HepG2 (cell line): ENCODE data around the gene RTP5. TPM values are rescaled to one million over a fixed set of nuclear protein-coding genes. Genes with fewer than 3 reads are reported as not detected.

ENCODE experiments used
- KAT8 ChIP-seq: IDR thresholded peaks from 2 replicates; pipeline ENCODE4 v1.6.1; 2016; ENCODE audit warnings: missing genetic modification reagents, missing compliant biosample characterization
- KLF15 ChIP-seq: sonication (generic); formaldehyde crosslinking; IDR thresholded peaks from 2 replicates; pipeline ENCODE4 v1.8.1; 2023; ENCODE audit warnings: borderline replicate concordance, mild to moderate bottlenecking, inconsistent platforms, missing genetic modification reagents, mixed read lengths
- KMT2B ChIP-seq: IDR thresholded peaks from 2 replicates; pipeline ENCODE4 v1.6.1; 2016; ENCODE audit warnings: missing genetic modification reagents, missing compliant biosample characterization
- LCORL ChIP-seq, 2 experiments: fragments of 450-650 bp in 1 of 2; sonication (generic) in 1 of 2; formaldehyde crosslinking in 1 of 2; IDR thresholded peaks; 2 replicates each; pipeline versions ENCODE4 v1.5.0 to v1.6.1; 2017 to 2020; ENCODE audit warnings: antibody characterized with exemption in 1 of 2, missing genetic modification reagents in 1 of 2
- TOE1 ChIP-seq: sonication (generic); formaldehyde crosslinking; IDR thresholded peaks from 2 replicates; pipeline ENCODE4 v1.4.0; 2020; ENCODE audit warnings: mild to moderate bottlenecking, missing genetic modification reagents
- TRIM24 ChIP-seq: sonication (generic); formaldehyde crosslinking; IDR thresholded peaks from 2 replicates; pipeline ENCODE4 v1.8.0; 2022; ENCODE audit warnings: mild to moderate bottlenecking, missing genetic modification reagents
- ZBTB20 ChIP-seq: sonication (generic); formaldehyde crosslinking; IDR thresholded peaks from 2 replicates; pipeline ENCODE4 v1.8.1; 2023; ENCODE audit warnings: missing genetic modification reagents, low read depth, mild to moderate bottlenecking, borderline replicate concordance
- ZNF124 ChIP-seq: sonication (generic); formaldehyde crosslinking; IDR thresholded peaks from 2 replicates; pipeline ENCODE4 v1.4.0; 2020; ENCODE audit warnings: missing genetic modification reagents
- ZNF431 ChIP-seq: sonication (generic); formaldehyde crosslinking; IDR thresholded peaks from 2 replicates; pipeline ENCODE4 v1.9.0; 2022; ENCODE audit warnings: missing genetic modification reagents, low read depth, mild to moderate bottlenecking, borderline replicate concordance
- ZNF562 ChIP-seq: sonication (generic); formaldehyde crosslinking; IDR thresholded peaks from 2 replicates; pipeline ENCODE4 v1.8.0; 2022; ENCODE audit warnings: missing genetic modification reagents, borderline replicate concordance
- ZNF619 ChIP-seq: sonication (generic); formaldehyde crosslinking; IDR thresholded peaks from 2 replicates; pipeline ENCODE4 v1.4.0; 2020; ENCODE audit warnings: mild to moderate bottlenecking, missing genetic modification reagents
- ZNF672 ChIP-seq: sonication (generic); formaldehyde crosslinking; IDR thresholded peaks from 2 replicates; pipeline ENCODE4 v1.8.1; 2022; ENCODE audit warnings: missing genetic modification reagents
- polyA plus RNA-seq, 8 experiments: library from polyadenylated mRNA; depleted of rRNA in 3 of 8; stranded (reverse) in 7 of 8; unstranded in 1 of 8; fragments of >200 nt; fragmentation: Illumina TruSeq in 4 of 8; extraction: Trizol in 4 of 8; gene quantifications; 2 replicates each; pipeline versions ENCODE4 v1.2.1 to v1.2.3, GENCODE V29; 2011 to 2016; ENCODE audit warnings: low read depth in 4 of 8, missing spikeins in 1 of 8, mixed read lengths in 1 of 8; ENCODE audit not compliant: insufficient read depth in 1 of 8
- total RNA-seq, 5 experiments: library from RNA; depleted of rRNA; stranded (reverse); fragments of >200 nt; fragmentation: Illumina TruSeq; extraction: Trizol; gene quantifications; 2 replicates each; pipeline ENCODE4 v1.2.3, GENCODE V29; 2016; ENCODE audit warnings: low read depth in 1 of 5
- TF ChIP-seq, protein P1 (sequence below): sonication (generic); formaldehyde crosslinking; IDR thresholded peaks from 2 replicates; pipeline ENCODE4 v1.8.0; 2022; ENCODE audit warnings: missing genetic modification reagents, mild to moderate bottlenecking, moderate library complexity, borderline replicate concordance
- TF ChIP-seq, protein P2 (sequence below), 2 experiments: sonication (generic) in 1 of 2; formaldehyde crosslinking in 1 of 2; IDR thresholded peaks; 2 replicates each; pipeline versions ENCODE4 v1.4.0 to v1.6.1; 2016 to 2020; ENCODE audit warnings: borderline replicate concordance in 1 of 2, low read depth in 1 of 2, mild to moderate bottlenecking in 1 of 2, missing genetic modification reagents in 1 of 2
- TF ChIP-seq, protein P3 (sequence below): sonication (generic); formaldehyde crosslinking; IDR thresholded peaks from 2 replicates; pipeline ENCODE4 v1.4.0; 2020; ENCODE audit warnings: mild to moderate bottlenecking, missing genetic modification reagents

Gene RTP5
- total and polyA plus RNA-seq, 2 of the 13 experiments (the other 11 are each of a cell fraction or from before 2014, with no cell fraction given), result not detected

- TF ChIP-seq, protein P1, sequence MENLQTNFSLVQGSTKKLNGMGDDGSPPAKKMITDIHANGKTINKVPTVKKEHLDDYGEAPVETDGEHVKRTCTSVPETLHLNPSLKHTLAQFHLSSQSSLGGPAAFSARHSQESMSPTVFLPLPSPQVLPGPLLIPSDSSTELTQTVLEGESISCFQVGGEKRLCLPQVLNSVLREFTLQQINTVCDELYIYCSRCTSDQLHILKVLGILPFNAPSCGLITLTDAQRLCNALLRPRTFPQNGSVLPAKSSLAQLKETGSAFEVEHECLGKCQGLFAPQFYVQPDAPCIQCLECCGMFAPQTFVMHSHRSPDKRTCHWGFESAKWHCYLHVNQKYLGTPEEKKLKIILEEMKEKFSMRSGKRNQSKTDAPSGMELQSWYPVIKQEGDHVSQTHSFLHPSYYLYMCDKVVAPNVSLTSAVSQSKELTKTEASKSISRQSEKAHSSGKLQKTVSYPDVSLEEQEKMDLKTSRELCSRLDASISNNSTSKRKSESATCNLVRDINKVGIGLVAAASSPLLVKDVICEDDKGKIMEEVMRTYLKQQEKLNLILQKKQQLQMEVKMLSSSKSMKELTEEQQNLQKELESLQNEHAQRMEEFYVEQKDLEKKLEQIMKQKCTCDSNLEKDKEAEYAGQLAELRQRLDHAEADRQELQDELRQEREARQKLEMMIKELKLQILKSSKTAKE (CRISPR knock-in tag), result no peak
- TF ChIP-seq LCORL (IDR thresholded peaks at IDR 0.05) (no peak), LCORL (CRISPR knock-in tag; IDR thresholded peaks at IDR 0.05) (no peak), ZBTB20 (CRISPR knock-in tag) (no peak), KLF15 (no peak), ZNF124 (CRISPR knock-in tag) (no peak), ZNF672 (CRISPR knock-in tag) (no peak), ZNF619 (CRISPR knock-in tag) (no peak), TOE1 (CRISPR knock-in tag) (no peak), KAT8 (CRISPR knock-in tag) (no peak), TRIM24 (no peak), ZNF431 (CRISPR knock-in tag) (no peak), ZNF562 (CRISPR knock-in tag) (no peak), KMT2B (no peak)
- TF ChIP-seq, protein P2, sequence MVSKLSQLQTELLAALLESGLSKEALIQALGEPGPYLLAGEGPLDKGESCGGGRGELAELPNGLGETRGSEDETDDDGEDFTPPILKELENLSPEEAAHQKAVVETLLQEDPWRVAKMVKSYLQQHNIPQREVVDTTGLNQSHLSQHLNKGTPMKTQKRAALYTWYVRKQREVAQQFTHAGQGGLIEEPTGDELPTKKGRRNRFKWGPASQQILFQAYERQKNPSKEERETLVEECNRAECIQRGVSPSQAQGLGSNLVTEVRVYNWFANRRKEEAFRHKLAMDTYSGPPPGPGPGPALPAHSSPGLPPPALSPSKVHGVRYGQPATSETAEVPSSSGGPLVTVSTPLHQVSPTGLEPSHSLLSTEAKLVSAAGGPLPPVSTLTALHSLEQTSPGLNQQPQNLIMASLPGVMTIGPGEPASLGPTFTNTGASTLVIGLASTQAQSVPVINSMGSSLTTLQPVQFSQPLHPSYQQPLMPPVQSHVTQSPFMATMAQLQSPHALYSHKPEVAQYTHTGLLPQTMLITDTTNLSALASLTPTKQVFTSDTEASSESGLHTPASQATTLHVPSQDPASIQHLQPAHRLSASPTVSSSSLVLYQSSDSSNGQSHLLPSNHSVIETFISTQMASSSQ (IDR thresholded peaks at IDR 0.05; ENCODE audit: low read depth), result no peak
- TF ChIP-seq, protein P2 (CRISPR knock-in tag; IDR thresholded peaks at IDR 0.05; ENCODE audit: borderline replicate concordance), result no peak
- TF ChIP-seq, protein P3, sequence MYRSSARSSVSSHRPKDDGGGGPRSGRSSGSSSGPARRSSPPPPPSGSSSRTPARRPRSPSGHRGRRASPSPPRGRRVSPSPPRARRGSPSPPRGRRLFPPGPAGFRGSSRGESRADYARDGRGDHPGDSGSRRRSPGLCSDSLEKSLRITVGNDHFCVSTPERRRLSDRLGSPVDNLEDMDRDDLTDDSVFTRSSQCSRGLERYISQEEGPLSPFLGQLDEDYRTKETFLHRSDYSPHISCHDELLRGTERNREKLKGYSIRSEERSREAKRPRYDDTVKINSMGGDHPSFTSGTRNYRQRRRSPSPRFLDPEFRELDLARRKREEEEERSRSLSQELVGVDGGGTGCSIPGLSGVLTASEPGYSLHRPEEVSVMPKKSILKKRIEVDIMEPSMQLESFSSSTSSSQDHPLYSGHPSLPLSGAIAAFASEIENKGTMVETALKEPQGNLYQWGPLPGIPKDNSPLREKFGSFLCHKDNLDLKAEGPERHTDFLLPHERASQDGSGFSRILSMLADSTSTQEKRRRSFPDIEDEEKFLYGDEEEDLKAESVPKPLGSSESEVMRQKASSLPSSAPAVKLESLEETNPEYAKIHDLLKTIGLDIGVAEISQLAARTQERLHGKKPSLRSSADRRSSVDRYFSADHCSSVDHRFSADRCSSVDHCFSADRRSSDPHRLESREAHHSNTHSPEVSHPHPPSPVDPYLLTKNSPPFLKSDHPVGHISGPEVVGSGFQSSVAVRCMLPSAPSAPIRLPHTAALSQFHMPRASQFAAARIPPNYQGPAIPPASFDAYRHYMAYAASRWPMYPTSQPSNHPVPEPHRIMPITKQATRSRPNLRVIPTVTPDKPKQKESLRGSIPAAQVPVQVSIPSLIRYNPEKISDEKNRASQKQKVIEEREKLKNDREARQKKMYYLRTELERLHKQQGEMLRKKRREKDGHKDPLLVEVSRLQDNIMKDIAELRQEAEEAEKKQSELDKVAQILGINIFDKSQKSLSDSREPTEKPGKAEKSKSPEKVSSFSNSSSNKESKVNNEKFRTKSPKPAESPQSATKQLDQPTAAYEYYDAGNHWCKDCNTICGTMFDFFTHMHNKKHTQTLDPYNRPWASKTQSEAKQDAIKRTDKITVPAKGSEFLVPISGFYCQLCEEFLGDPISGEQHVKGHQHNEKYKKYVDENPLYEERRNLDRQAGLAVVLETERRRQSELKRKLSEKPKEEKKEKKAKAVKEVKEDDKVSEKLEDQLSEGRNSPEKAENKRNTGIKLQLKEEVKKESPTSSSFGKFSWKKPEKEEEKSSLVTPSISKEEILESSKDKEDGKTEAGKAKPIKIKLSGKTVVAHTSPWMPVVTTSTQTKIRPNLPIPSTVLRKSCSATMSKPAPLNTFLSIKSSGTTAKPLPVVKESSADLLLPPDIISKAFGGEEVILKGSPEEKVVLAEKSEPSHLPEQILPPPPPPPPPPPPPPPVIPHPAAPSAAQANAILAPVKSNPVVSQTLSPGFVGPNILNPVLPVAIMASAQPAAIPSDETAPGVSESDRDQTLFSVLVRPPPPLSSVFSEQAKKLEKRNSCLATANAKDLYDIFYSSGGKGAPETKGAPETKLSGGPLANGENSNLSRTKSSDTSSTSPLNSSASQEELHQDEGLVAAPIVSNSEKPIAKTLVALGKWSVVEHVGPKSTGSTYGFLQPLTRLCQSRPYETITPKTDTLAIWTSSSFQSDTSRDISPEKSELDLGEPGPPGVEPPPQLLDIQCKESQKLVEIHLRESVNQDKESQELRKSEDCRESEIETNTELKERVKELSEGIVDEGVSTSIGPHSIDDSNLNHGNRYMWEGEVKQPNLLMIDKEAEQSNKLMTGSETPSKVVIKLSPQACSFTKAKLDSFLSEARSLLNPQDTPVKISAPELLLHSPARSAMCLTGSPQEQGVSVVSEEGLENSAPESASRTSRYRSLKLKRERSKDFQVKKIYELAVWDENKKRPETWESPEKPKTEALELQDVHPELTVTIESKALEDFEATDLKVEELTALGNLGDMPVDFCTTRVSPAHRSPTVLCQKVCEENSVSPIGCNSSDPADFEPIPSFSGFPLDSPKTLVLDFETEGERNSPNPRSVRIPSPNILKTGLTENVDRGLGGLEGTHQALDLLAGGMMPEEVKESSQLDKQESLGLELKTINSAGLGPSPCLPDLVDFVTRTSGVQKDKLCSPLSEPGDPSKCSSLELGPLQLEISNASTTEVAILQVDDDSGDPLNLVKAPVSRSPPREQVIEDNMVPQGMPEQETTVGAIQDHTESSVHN, result no peak
These were observed 12.6 kb downstream of the RTP5 start (continued) for GRCh38 chr2:241882091-241882625.
